HCT116 (cell line): ENCODE results near the gene SYNRG. TPM values are rescaled to one million over a fixed set of nuclear protein-coding genes. Genes with fewer than 3 reads are reported as not detected.

ENCODE experiments used
- ATAC-seq: fragments of 200-7000 bp; cut with Tn5 transposase; 2 replicates; pipeline ENCODE4 v1.9.1; 2020; ENCODE audit warnings: mild to moderate bottlenecking, moderate library complexity
- BruUV-seq: library from RNA; stranded (reverse); fragments of 400-500 nt; replicated peaks from 2 replicates; lab custom pipeline; 2021; lab: Mats Ljungman, UMichigan
- CTCF ChIA-PET: fragments of 300-600 bp; sonication (Branson Sonifier 250); formaldehyde crosslinking; loops from one replicate; lab custom pipeline; 2021; ENCODE audit warnings: antibody characterized with exemption; lab: Charles Lee
- POLR2A ChIA-PET: fragments of 300-600, 350-600 bp; sonication (Branson Sonifier 250); formaldehyde crosslinking; loops from one replicate; lab custom pipeline; 2021; ENCODE audit warnings: antibody characterized with exemption; lab: Charles Lee
- RAD21 ChIA-PET, 2 experiments: fragments of 300-600 bp; sonication (Branson Sonifier 250); formaldehyde crosslinking; loops; one replicate each; lab custom pipeline; 2023; ENCODE audit warnings: low total read pairs in 2 of 2; ENCODE audit not compliant: uncharacterized antibody in 2 of 2, unreplicated experiment in 2 of 2, low non-redundant PET in 1 of 2; lab: Charles Lee
- DNase-seq: peaks from one replicate; pipeline ENCODE4 v3.0.0-alpha.2; 2010; ENCODE audit warnings: low read depth, low spot score
- H2AFZ ChIP-seq: fragments of 200-600 bp; shearing (Covaris generic), sonication (generic); 2 replicates; pipeline ENCODE4 v1.6.1; 2017; ENCODE audit warnings: low read depth, mixed run types, mixed read lengths, antibody characterized with exemption, low read length; ENCODE audit not compliant: poor library complexity, severe bottlenecking
- H3K27ac ChIP-seq: 2 replicates; pipeline ENCODE4 v1.5.1; 2012; ENCODE audit warnings: low read depth, low read length
- H3K27me3 ChIP-seq: fragments of 200-600 bp; sonication (generic); 2 replicates; pipeline ENCODE4 v1.6.1; 2016; ENCODE audit warnings: mixed run types, low read length, mixed read lengths; ENCODE audit not compliant: insufficient read depth
- H3K36me3 ChIP-seq, 2 experiments: fragments of 200-500 bp in 1 of 2; fragments of 200-600 bp in 1 of 2; sonication (Bioruptor generic) in 1 of 2; sonication (generic) in 1 of 2; 2 replicates each; pipeline versions ENCODE4 v1.5.1 to v1.6.1; 2014 to 2016; ENCODE audit warnings: low read length in 2 of 2, inconsistent platforms in 1 of 2, mixed read lengths in 1 of 2, mixed run types in 1 of 2; ENCODE audit not compliant: insufficient read depth in 2 of 2, control insufficient read depth in 1 of 2
- H3K4me1 ChIP-seq, 2 experiments: fragments of 200-600 bp in 1 of 2; sonication (generic) in 1 of 2; 2 replicates each; pipeline versions ENCODE4 v1.5.1 to v1.6.1; 2012 to 2017; ENCODE audit warnings: low read length in 2 of 2, inconsistent platforms in 1 of 2, mild to moderate bottlenecking in 1 of 2, mixed read lengths in 1 of 2, mixed run types in 1 of 2, moderate library complexity in 1 of 2; ENCODE audit not compliant: insufficient read depth in 2 of 2, control insufficient read depth in 1 of 2
- H3K4me2 ChIP-seq: fragments of 200-600 bp; sonication (generic); 2 replicates; pipeline ENCODE4 v1.6.1; 2017; ENCODE audit warnings: mixed run types, low read length, mixed read lengths
- H3K4me3 ChIP-seq, 2 experiments: fragments of 200-600 bp in 1 of 2; sonication (generic) in 1 of 2; replicated peaks in 1 of 2; 2 replicates each; pipeline ENCODE4 v1.5.1; 2011 to 2016; ENCODE audit warnings: low read length in 2 of 2, control low read depth in 1 of 2, low read depth in 1 of 2, mild to moderate bottlenecking in 1 of 2, mixed read lengths in 1 of 2, mixed run types in 1 of 2
- H3K79me2 ChIP-seq: fragments of 200-600 bp; sonication (generic); 2 replicates; pipeline ENCODE4 v1.6.1; 2017; ENCODE audit warnings: mild to moderate bottlenecking, mixed run types, low read length, moderate library complexity, mixed read lengths; ENCODE audit not compliant: insufficient read depth
- H3K9ac ChIP-seq: fragments of 200-600 bp; sonication (generic); 2 replicates; pipeline ENCODE4 v1.6.1; 2016; ENCODE audit warnings: low read length, mixed read lengths
- H3K9me2 ChIP-seq: fragments of 200-600 bp; sonication (generic), shearing (Covaris generic); 2 replicates; pipeline ENCODE4 v1.6.1; 2017; ENCODE audit warnings: mixed run types, mild to moderate bottlenecking, moderate library complexity; ENCODE audit not compliant: insufficient read depth
- H3K9me3 ChIP-seq, 2 experiments: fragments of 200-500 bp in 1 of 2; fragments of 200-600 bp in 1 of 2; sonication (Bioruptor generic) in 1 of 2; sonication (generic) in 1 of 2; 2 replicates each; pipeline ENCODE4 v1.6.1; 2014 to 2017; ENCODE audit warnings: low read length in 2 of 2, mixed read lengths in 2 of 2, inconsistent platforms in 1 of 2, low read depth in 1 of 2, mild to moderate bottlenecking in 1 of 2, mixed run types in 1 of 2, moderate library complexity in 1 of 2; ENCODE audit not compliant: control insufficient read depth in 1 of 2, insufficient read depth in 1 of 2
- H4K20me1 ChIP-seq: fragments of 200-600 bp; sonication (generic), shearing (Covaris generic); 2 replicates; pipeline ENCODE4 v1.6.1; 2017; ENCODE audit warnings: mixed run types, mild to moderate bottlenecking, moderate library complexity; ENCODE audit not compliant: insufficient read depth
- CBX3 ChIP-seq: IDR thresholded peaks from 2 replicates; pipeline ENCODE4 v1.6.1; 2012; ENCODE audit warnings: low read depth
- CEBPB ChIP-seq: IDR thresholded peaks from 2 replicates; pipeline ENCODE4 v1.6.1; 2012; ENCODE audit warnings: low read depth
- EGR1 ChIP-seq: IDR thresholded peaks from 2 replicates; pipeline ENCODE4 v1.6.1; 2012; ENCODE audit warnings: low read depth
- EZH2 ChIP-seq: fragments of 200-600 bp; sonication (generic); IDR thresholded peaks from 2 replicates; pipeline ENCODE4 v1.6.1; 2017; ENCODE audit warnings: antibody characterized with exemption, mixed run types
- EZH2phosphoT487 ChIP-seq: fragments of 200-600 bp; IDR thresholded peaks from 2 replicates; pipeline ENCODE4 v1.6.1; 2018; ENCODE audit warnings: antibody characterized with exemption, borderline replicate concordance
- FOSL1 ChIP-seq: IDR thresholded peaks from 2 replicates; pipeline ENCODE4 v1.6.1; 2012; ENCODE audit warnings: low read depth
- POLR2A ChIP-seq: IDR thresholded peaks from 2 replicates; pipeline ENCODE4 v1.7.0; 2011; ENCODE audit warnings: borderline replicate concordance; ENCODE audit not compliant: insufficient read depth, insufficient read length; ENCODE audit errors: extremely low read depth
- POLR2AphosphoS5 ChIP-seq: IDR thresholded peaks from 2 replicates; pipeline ENCODE4 v1.6.1; 2011; ENCODE audit warnings: mild to moderate bottlenecking, low read depth, low read length, moderate library complexity
- RAD21 ChIP-seq: IDR thresholded peaks from 2 replicates; pipeline ENCODE4 v1.6.1; 2012; ENCODE audit warnings: low read depth, mild to moderate bottlenecking
- SIN3A ChIP-seq: IDR thresholded peaks from 2 replicates; pipeline ENCODE4 v1.6.1; 2012; ENCODE audit warnings: low read depth
- SP1 ChIP-seq: IDR thresholded peaks from 2 replicates; pipeline ENCODE4 v1.6.1; 2012; ENCODE audit warnings: low read depth
- SRF ChIP-seq: IDR thresholded peaks from 2 replicates; pipeline ENCODE4 v1.6.1; 2012; ENCODE audit warnings: low read depth
- TCF7L2 ChIP-seq: IDR thresholded peaks from 2 replicates; pipeline ENCODE4 v1.7.0; 2011; ENCODE audit warnings: borderline replicate concordance, inconsistent platforms; ENCODE audit not compliant: insufficient read depth, insufficient read length; ENCODE audit errors: extremely low read depth
- YY1 ChIP-seq: IDR thresholded peaks from 2 replicates; pipeline ENCODE4 v1.6.1; 2011; ENCODE audit warnings: low read length, low read depth, moderate library complexity, mild to moderate bottlenecking; ENCODE audit not compliant: insufficient replicate concordance; ENCODE audit errors: extremely low read depth
- ZNF274 ChIP-seq: fragments of 200-500 bp; sonication (Bioruptor generic); IDR thresholded peaks from 2 replicates; pipeline ENCODE4 v1.6.1; 2014; ENCODE audit warnings: mild to moderate bottlenecking, low read depth, low read length, inconsistent platforms
- intact Hi-C: fragments of 100-400 bp; cut with micrococcal nuclease; formaldehyde crosslinking; loops from 2 replicates; pipeline ENCODE4 v1.10.0; 2022
- total RNA-seq: library from RNA; stranded (reverse); gene quantifications from one replicate; pipeline ENCODE4 v1.2.1, GENCODE V29; 2021; ENCODE audit not compliant: unreplicated experiment
- TF ChIP-seq, protein P1 (sequence below), 3 experiments: fragments of 200-600 bp in 1 of 3; sonication (generic) in 1 of 3; IDR thresholded peaks in 2 of 3; conservative IDR thresholded peaks in 1 of 3; 2 replicates each; pipeline ENCODE4 v1.5.1; 2012 to 2017; ENCODE audit warnings: low read depth in 2 of 3, low read length in 2 of 3, antibody characterized with exemption in 1 of 3, borderline replicate concordance in 1 of 3, control low read depth in 1 of 3, mild to moderate bottlenecking in 1 of 3, mixed read lengths in 1 of 3, mixed run types in 1 of 3, moderate library complexity in 1 of 3; ENCODE audit not compliant: insufficient read depth in 1 of 3
- TF ChIP-seq, protein P2 (sequence below): IDR thresholded peaks from 2 replicates; pipeline ENCODE4 v1.6.1; 2012
- TF ChIP-seq, protein P3 (sequence below): IDR thresholded peaks from 2 replicates; pipeline ENCODE4 v1.6.1; 2011; ENCODE audit warnings: mild to moderate bottlenecking, low read length, moderate library complexity; ENCODE audit not compliant: insufficient replicate concordance; ENCODE audit errors: extremely low read depth
- TF ChIP-seq, protein P4 (sequence below): IDR thresholded peaks from 2 replicates; pipeline ENCODE4 v1.6.1; 2012

SYNRG gene
- total RNA-seq, 1 experiment from 2014 or later, result 23.8 TPM

DNA sequence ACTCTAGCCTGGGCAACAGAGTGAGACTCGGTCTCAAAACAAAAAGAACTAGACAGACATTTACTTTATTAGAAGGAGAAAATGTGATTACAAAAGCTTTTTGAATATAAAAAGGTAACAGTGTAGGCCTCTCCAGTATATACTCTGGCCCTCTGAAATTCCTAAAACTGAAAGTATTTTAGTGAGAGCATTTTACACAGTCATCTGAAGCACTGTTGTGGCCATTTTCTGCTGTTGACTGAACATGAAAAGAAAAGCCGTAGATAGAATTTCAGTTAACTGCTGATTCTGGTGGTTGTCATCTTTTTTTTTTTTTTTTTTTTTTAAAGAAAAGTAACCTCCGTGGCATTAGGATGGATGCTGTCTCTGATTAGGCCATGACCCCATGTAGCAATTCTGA is 103.9 kb downstream of the SYNRG start:
- no peak for ATAC-seq
- BruUV-seq, result no TSS peak
- DNase-seq, result no peak
- RAD21 ChIA-PET, result no interaction called here
- H3K4me2 ChIP-seq, result no peak overlapping the region
- H3K9me2 ChIP-seq, result no peaks in the 10 kb centered on the region
- no peaks in the 10 kb centered on the region for H3K36me3 ChIP-seq
- no peak overlapping the region for H3K4me3 ChIP-seq
- no peak overlapping the region for H3K9ac ChIP-seq
- no peaks in the 10 kb centered on the region for H4K20me1 ChIP-seq
- POLR2A ChIA-PET, result no interaction called here
- no peak overlapping the region for H3K27ac ChIP-seq
- TF ChIP-seq FOSL1 (no peak), ZNF274 (no peak), EGR1 (no peak), EZH2phosphoT487 (no peak), SRF (no peak), CBX3 (no peak), POLR2AphosphoS5 (no peak), POLR2A (no peak), RAD21 (no peak), EZH2 (no peak), SIN3A (no peak), TCF7L2 (no peak), CEBPB (no peak), SP1 (no peak), YY1 (no peak)
- TF ChIP-seq, protein P1, sequence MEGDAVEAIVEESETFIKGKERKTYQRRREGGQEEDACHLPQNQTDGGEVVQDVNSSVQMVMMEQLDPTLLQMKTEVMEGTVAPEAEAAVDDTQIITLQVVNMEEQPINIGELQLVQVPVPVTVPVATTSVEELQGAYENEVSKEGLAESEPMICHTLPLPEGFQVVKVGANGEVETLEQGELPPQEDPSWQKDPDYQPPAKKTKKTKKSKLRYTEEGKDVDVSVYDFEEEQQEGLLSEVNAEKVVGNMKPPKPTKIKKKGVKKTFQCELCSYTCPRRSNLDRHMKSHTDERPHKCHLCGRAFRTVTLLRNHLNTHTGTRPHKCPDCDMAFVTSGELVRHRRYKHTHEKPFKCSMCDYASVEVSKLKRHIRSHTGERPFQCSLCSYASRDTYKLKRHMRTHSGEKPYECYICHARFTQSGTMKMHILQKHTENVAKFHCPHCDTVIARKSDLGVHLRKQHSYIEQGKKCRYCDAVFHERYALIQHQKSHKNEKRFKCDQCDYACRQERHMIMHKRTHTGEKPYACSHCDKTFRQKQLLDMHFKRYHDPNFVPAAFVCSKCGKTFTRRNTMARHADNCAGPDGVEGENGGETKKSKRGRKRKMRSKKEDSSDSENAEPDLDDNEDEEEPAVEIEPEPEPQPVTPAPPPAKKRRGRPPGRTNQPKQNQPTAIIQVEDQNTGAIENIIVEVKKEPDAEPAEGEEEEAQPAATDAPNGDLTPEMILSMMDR (IDR thresholded peaks at IDR 0.05 in 2 of 3, conservative IDR thresholded peaks at IDR 0.05 in 1 of 3; ENCODE audit: borderline replicate concordance in 1 of 3, insufficient read depth in 1 of 3, low read depth in 2 of 3, low read length in 2 of 3), result no peak
- TF ChIP-seq, protein P2, sequence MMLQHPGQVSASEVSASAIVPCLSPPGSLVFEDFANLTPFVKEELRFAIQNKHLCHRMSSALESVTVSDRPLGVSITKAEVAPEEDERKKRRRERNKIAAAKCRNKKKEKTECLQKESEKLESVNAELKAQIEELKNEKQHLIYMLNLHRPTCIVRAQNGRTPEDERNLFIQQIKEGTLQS, result no peak
- TF ChIP-seq, protein P3, sequence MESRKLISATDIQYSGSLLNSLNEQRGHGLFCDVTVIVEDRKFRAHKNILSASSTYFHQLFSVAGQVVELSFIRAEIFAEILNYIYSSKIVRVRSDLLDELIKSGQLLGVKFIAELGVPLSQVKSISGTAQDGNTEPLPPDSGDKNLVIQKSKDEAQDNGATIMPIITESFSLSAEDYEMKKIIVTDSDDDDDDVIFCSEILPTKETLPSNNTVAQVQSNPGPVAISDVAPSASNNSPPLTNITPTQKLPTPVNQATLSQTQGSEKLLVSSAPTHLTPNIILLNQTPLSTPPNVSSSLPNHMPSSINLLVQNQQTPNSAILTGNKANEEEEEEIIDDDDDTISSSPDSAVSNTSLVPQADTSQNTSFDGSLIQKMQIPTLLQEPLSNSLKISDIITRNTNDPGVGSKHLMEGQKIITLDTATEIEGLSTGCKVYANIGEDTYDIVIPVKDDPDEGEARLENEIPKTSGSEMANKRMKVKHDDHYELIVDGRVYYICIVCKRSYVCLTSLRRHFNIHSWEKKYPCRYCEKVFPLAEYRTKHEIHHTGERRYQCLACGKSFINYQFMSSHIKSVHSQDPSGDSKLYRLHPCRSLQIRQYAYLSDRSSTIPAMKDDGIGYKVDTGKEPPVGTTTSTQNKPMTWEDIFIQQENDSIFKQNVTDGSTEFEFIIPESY, result no peak
- TF ChIP-seq, protein P4, sequence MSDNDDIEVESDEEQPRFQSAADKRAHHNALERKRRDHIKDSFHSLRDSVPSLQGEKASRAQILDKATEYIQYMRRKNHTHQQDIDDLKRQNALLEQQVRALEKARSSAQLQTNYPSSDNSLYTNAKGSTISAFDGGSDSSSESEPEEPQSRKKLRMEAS, result no peak
- no peaks in the 10 kb centered on the region for H3K9me3 ChIP-seq
- intact Hi-C loops, result no loop called here
- CTCF ChIA-PET, result no interaction called here
- H3K79me2 ChIP-seq, result peaks cover 90% of the 10 kb centered on the region
- peaks cover 0 to 3% of the 10 kb centered on the region in 2 experiments; a peak in 1 of 4 replicates for H3K4me1 ChIP-seq
- no peaks in the 10 kb centered on the region for H3K27me3 ChIP-seq
- no peak overlapping the region for H2AFZ ChIP-seq
